Heart right ventricle (tissue), 16 donors: ENCODE data around the gene SDSL. TPM values are rescaled to one million over a fixed set of nuclear protein-coding genes. Genes with fewer than 3 reads are reported as not detected.

Source experiments
- ATAC-seq, 8 donors: fragments of 200-7000 bp; cut with Tn5 transposase; one replicate each; pipeline ENCODE4 v1.9.1; 2020; ENCODE audit warnings: mild to moderate bottlenecking in 8 of 8, moderate library complexity in 8 of 8, moderate number of reproducible peaks in 1 of 8
- DNase-seq, 2 donors: peaks; one replicate each; pipeline ENCODE4 v3.0.0-alpha.2; 2020
- H3K27ac ChIP-seq, 10 donors: fragments of 200-600 bp; sonication (generic) in 2 of 10; one replicate each; pipeline versions ENCODE4 v1.5.0 to v1.8.0; 2020 to 2022; ENCODE audit warnings: mild to moderate bottlenecking in 3 of 10
- H3K27me3 ChIP-seq, 7 donors: fragments of 200-600 bp; one replicate each; pipeline ENCODE4 v1.8.0; 2021 to 2022; ENCODE audit warnings: mild to moderate bottlenecking in 2 of 7
- H3K36me3 ChIP-seq, 9 donors: fragments of 200-600 bp; sonication (generic) in 1 of 9; one replicate each; pipeline versions ENCODE4 v1.5.0 to v1.8.0; 2020 to 2022; ENCODE audit warnings: mild to moderate bottlenecking in 2 of 9
- H3K4me1 ChIP-seq, 9 donors: fragments of 200-600 bp; sonication (generic) in 1 of 9; one replicate each; pipeline versions ENCODE4 v1.5.0 to v1.8.0; 2020 to 2022; ENCODE audit warnings: mild to moderate bottlenecking in 4 of 9
- H3K4me3 ChIP-seq, 10 donors: fragments of 200-600 bp; sonication (generic) in 2 of 10; one replicate each; pipeline versions ENCODE4 v1.5.0 to v1.8.0; 2020 to 2022; ENCODE audit warnings: mild to moderate bottlenecking in 7 of 10, moderate library complexity in 2 of 10
- H3K9me3 ChIP-seq, 11 donors: fragments of 200-600 bp in 10 of 11; sonication (generic) in 2 of 11; one replicate each; pipeline versions ENCODE4 v1.5.0 to v1.8.0; 2013 to 2022; ENCODE audit warnings: mild to moderate bottlenecking in 2 of 11, control low read depth in 1 of 11, moderate library complexity in 1 of 11
- CTCF ChIP-seq, 9 donors: fragments of 200-600 bp; sonication (generic) in 2 of 9; IDR thresholded peaks; one replicate each; pipeline versions ENCODE4 v1.5.0 to v1.8.0; 2021 to 2022; ENCODE audit warnings: antibody characterized with exemption in 9 of 9, mild to moderate bottlenecking in 5 of 9, moderate library complexity in 1 of 9
- WGBS, 2 donors: extraction: QIAGEN DNeasy Blood & Tissue Kit; methylation state at CpG; one replicate each; pipeline ENCODE4 v1.1.7; 2013; ENCODE audit warnings: inconsistent platforms in 1 of 2; 5-methylcytosine and 5-hydroxymethylcytosine counted together
- intact Hi-C, 10 donors: fragments of 100-400 bp; cut with DNase I; formaldehyde crosslinking; loops; one replicate each; pipeline versions ENCODE4 v1.11.1 to v1.14.2; 2022
- polyA plus RNA-seq, 2 donors: library from polyadenylated mRNA; stranded (reverse); fragments of 200-250 nt; gene quantifications; one replicate each; pipeline ENCODE4 v1.2.3, GENCODE V29; 2013
- total RNA-seq, 10 donors: library from RNA; stranded (reverse); fragmentation: NEBNext Ultra II Directional in 3 of 10; extraction: Animal tissue kit (Norgen Biotek cat#: 25700) in 3 of 10; gene quantifications; one replicate each; pipeline versions ENCODE4 v1.2.1 to v1.2.4, GENCODE V29; 2021 to 2023
- donor health status: Arrhythmogenic right ventricular cardiomyopathy.
- donor health status: ischemic (EF 13 %, LVEDD 7.1; RV severe dilation, severe dysfunction).
- donor health status: healthy with polysubstance abuse.
- donor health status: DM: no; HTN: yes; CAD: no.
- donor health status: DM: no; HTN: no; CAD: no.
- donor health status: ischemic (EF 25% LVEDD 6.9; RV normal size, moderate dysfunction).
- donor health status: ischemic (EF 25% LVEDD 5.7; RV mildly dilated, moderate dysfunction).
- donor health status: healthy.
- donor health status: DM: yes; HTN: yes; CAD: no.
- donor health status: Ischemic cardiomyopathy.
- donor health status: ischemic (EF 35%, LVEDD 5.7; RV mildly dilated, moderate dysfunction).
- donor health status: nonischemic (EF 11% LVEDD 7.7; RV severe dilation, severe dysfunction).
- donor health status: DM: yes; HTN: yes; CAD: no.
- donor health status: PGD.
- donor health status: ischemic (EF 29% LVEDD 5.4; RV normal size, mild dysfunction).
- donor health status: nonischemic (EF 23%, LVEDD 6.1; RV moderate dilation, normal function).

Gene SDSL
- total and polyA plus RNA-seq, 12 donors = 2.0 to 23.4 (median 13.8) TPM

- Histone ChIP-seq H3K27me3 (peaks cover 0 to 32% (median 20%) of the 10 kb centered on the region in 7 donors), H3K4me3 (no peak overlapping the region), H3K27ac (no peak overlapping the region), H3K36me3 (no peaks in the 10 kb centered on the region), H3K9me3 (no peaks in the 10 kb centered on the region), H3K4me1 (no peaks in the 10 kb centered on the region)
- intact Hi-C loops = loop anchor here in 2 of 10 donors (5.0 kb wide), 1 partner anchor 475 kb away; no protein-coding TSS in a partner anchor
- DNase-seq (no peak), ATAC-seq (no peak)
- WGBS, 2 donors = 76 to 82% methylated on average over 6 of the region's 6 CpGs
- TF ChIP-seq CTCF (IDR thresholded peaks at IDR 0.05) = no peak
Observed at GRCh38 chr12:113436993-113437728, 15.0 kb downstream of the SDSL start.

GRCh38 chr12:113437729-113438100 is 15.5 kb downstream of the SDSL start:
- intact Hi-C loops = loop anchor here in 3 of 10 donors (2.0 to 5.0 kb wide), 2 partner anchors 475 kb away; no protein-coding TSS in a partner anchor

GRCh38 chr12:113438523-113439300 is 16.5 kb downstream of the SDSL start:
- ATAC-seq = no peak
- intact Hi-C loops = loop anchor here in 3 of 10 donors (2.0 to 5.0 kb wide), 2 partner anchors 474 kb away; no protein-coding TSS in a partner anchor

More at GRCh38 chr12:113437729-113438100, 15.5 kb downstream of the SDSL start:
- no peak overlapping the region for H3K4me3 ChIP-seq
- H3K4me1 ChIP-seq = no peaks in the 10 kb centered on the region
- no peak for ATAC-seq
- H3K36me3 ChIP-seq = no peaks in the 10 kb centered on the region
- peaks cover 0 to 36% (median 26%) of the 10 kb centered on the region in 7 donors for H3K27me3 ChIP-seq
- no peak for TF ChIP-seq CTCF (IDR thresholded peaks at IDR 0.05)
- WGBS, 2 donors = 55 to 56% methylated on average over 9 of the region's 9 CpGs
- no peaks in the 10 kb centered on the region for H3K9me3 ChIP-seq
- no peak overlapping the region for H3K27ac ChIP-seq
- no peak for DNase-seq

More at GRCh38 chr12:113438523-113439300, 16.5 kb downstream of the SDSL start:
- H3K9me3 ChIP-seq = no peaks in the 10 kb centered on the region
- H3K4me1 ChIP-seq = no peaks in the 10 kb centered on the region
- H3K36me3 ChIP-seq = no peaks in the 10 kb centered on the region
- 76 to 82% methylated on average over 4 of the region's 4 CpGs for WGBS, 2 donors
- no peak for TF ChIP-seq CTCF (IDR thresholded peaks at IDR 0.05)
- no peak overlapping the region for H3K27ac ChIP-seq
- no peak for DNase-seq
- H3K27me3 ChIP-seq = peaks cover 0 to 46% (median 31%) of the 10 kb centered on the region in 7 donors
- H3K4me3 ChIP-seq = no peak overlapping the region
